GM12878 (cell line): ENCODE data around the gene CENPE. TPM values are rescaled to one million over a fixed set of nuclear protein-coding genes. Genes with fewer than 3 reads are reported as not detected.

Source experiments
- CBFB ChIP-seq: IDR thresholded peaks from 2 replicates; pipeline ENCODE4 v1.6.1; 2016; ENCODE audit warnings: antibody characterized with exemption, low read depth
- CTCF ChIP-seq, 3 experiments: IDR thresholded peaks in 2 of 3; conservative IDR thresholded peaks in 1 of 3; 2 replicates each; pipeline ENCODE4 v1.5.1; 2011; ENCODE audit warnings: low read depth in 3 of 3, low read length in 3 of 3, mild to moderate bottlenecking in 3 of 3, control low read depth in 2 of 3, moderate library complexity in 2 of 3, inconsistent platforms in 1 of 3, mixed read lengths in 1 of 3; ENCODE audit not compliant: control insufficient read depth in 2 of 3, insufficient read depth in 1 of 3; ENCODE audit errors: extremely low read depth in 1 of 3
- HSF1 ChIP-seq: fragments of 150-350 bp; IDR thresholded peaks from 2 replicates; pipeline ENCODE4 v1.6.1; 2014; ENCODE audit warnings: mild to moderate bottlenecking, low read depth, low read length
- IRF3 ChIP-seq: fragments of 450-650 bp; IDR thresholded peaks from 2 replicates; pipeline ENCODE4 v1.6.1; 2014; ENCODE audit warnings: mild to moderate bottlenecking
- KAT2A ChIP-seq: conservative IDR thresholded peaks from 2 replicates; pipeline ENCODE4 v1.6.1; 2011; ENCODE audit warnings: low read depth, low read length; ENCODE audit not compliant: control insufficient read depth
- NR2C1 ChIP-seq: fragments of 450-650 bp; IDR thresholded peaks from 2 replicates; pipeline ENCODE4 v1.6.1; 2017; ENCODE audit warnings: antibody characterized with exemption, mild to moderate bottlenecking, moderate library complexity
- PBX3 ChIP-seq: IDR thresholded peaks from 2 replicates; pipeline ENCODE4 v1.6.1; 2011; ENCODE audit warnings: mild to moderate bottlenecking, low read depth, low read length, moderate library complexity; ENCODE audit not compliant: insufficient replicate concordance
- POLR2A ChIP-seq: IDR thresholded peaks from 2 replicates; pipeline ENCODE4 v1.6.1; 2011; ENCODE audit warnings: low read depth, mild to moderate bottlenecking, low read length
- STAT1 ChIP-seq: fragments of 450-650 bp; conservative IDR thresholded peaks from 2 replicates; pipeline ENCODE4 v1.6.1; 2014; ENCODE audit warnings: antibody characterized with exemption, mild to moderate bottlenecking
- TBL1XR1 ChIP-seq: IDR thresholded peaks from 2 replicates; pipeline ENCODE4 v1.6.1; 2012; ENCODE audit warnings: low read depth, low read length, improper control_type of control experiment
- ZNF24 ChIP-seq: fragments of 450-650 bp; IDR thresholded peaks from 2 replicates; pipeline ENCODE4 v1.6.1; 2017; ENCODE audit warnings: antibody characterized with exemption, mild to moderate bottlenecking
- polyA plus RNA-seq, 11 experiments: library from polyadenylated mRNA; depleted of rRNA in 4 of 11; unstranded in 6 of 11; stranded (reverse) in 5 of 11; fragments of >200 nt; fragmentation: Nextera tagmentation in 4 of 11; fragmentation: Illumina TruSeq in 1 of 11; extraction: Ambion mirVana in 4 of 11; extraction: Trizol in 1 of 11; gene quantifications; 1 replicate in 1 of 11; 2 replicates in 10 of 11; pipeline versions ENCODE4 v1.2.1 to v1.2.3, GENCODE V29; 2011 to 2016; ENCODE audit warnings: inconsistent platforms in 2 of 11, missing spikeins in 2 of 11, low read depth in 1 of 11
- total RNA-seq, 4 experiments: library from RNA; depleted of rRNA in 3 of 4; stranded (reverse); fragments of >200 nt in 3 of 4; fragmentation: Illumina TruSeq in 1 of 4; extraction: Trizol in 1 of 4; gene quantifications; 2 replicates each; pipeline versions ENCODE4 v1.2.1 to v1.2.3, GENCODE V29; 2013 to 2021

CENPE gene
- total and polyA plus RNA-seq, 10 of the 15 experiments (the other 5 are each of a cell fraction or from before 2014, with no cell fraction given), result 10.2 to 53.6 (median 25.2) TPM

- TF ChIP-seq PBX3 (no peak), CBFB (no peak), POLR2A (peak; percentile 89), NR2C1 (no peak), ZNF24 (0 out of 2 replicates have a peak, but pooled peaks have one; percentile 20), IRF3 (no peak), CTCF (IDR thresholded peaks at IDR 0.05 in 2 of 3, conservative IDR thresholded peaks at IDR 0.05 in 1 of 3; ENCODE audit: control insufficient read depth in 2 of 3, extremely low read depth in 1 of 3, insufficient read depth in 1 of 3, low read depth in 3 of 3, low read length in 3 of 3) (0 out of 6 replicates have a peak, but pooled peaks of 1 of the 3 experiments have one; percentile 11), TBL1XR1 (no peak), HSF1 (no peak), STAT1 (no peak), KAT2A (no peak)
Observed at GRCh38 chr4:103075894-103076746, 122.0 kb downstream of the CENPE start (continued).
